Stomach (tissue), 4 donors: Measurements from ENCODE around the gene PLEKHM3.

Experiments used
- CTCF ChIP-seq, 7 experiments: fragments of 450-650 bp in 4 of 7; fragments of 200-600 bp in 3 of 7; sonication (generic) in 3 of 7; IDR thresholded peaks; one replicate each; pipeline ENCODE4 v1.5.1; 2016 to 2019; ENCODE audit warnings: antibody characterized with exemption in 7 of 7, control low read depth in 2 of 7, mild to moderate bottlenecking in 1 of 7
- EP300 ChIP-seq: sonication (generic); formaldehyde crosslinking; IDR thresholded peaks from one replicate; pipeline ENCODE4 v1.6.1; 2017; ENCODE audit warnings: antibody characterized with exemption
- POLR2A ChIP-seq, 4 donors: fragments of 450-650 bp; IDR thresholded peaks; one replicate each; pipeline ENCODE4 v1.6.1; 2016; ENCODE audit warnings: antibody characterized with exemption in 4 of 4, control low read depth in 2 of 4, mild to moderate bottlenecking in 1 of 4, moderate library complexity in 1 of 4
- POLR2AphosphoS5 ChIP-seq, 3 donors: sonication (generic); formaldehyde crosslinking; IDR thresholded peaks; one replicate each; pipeline ENCODE4 v1.6.1; 2016; ENCODE audit warnings: antibody characterized with exemption in 3 of 3

- TF ChIP-seq CTCF (IDR thresholded peaks at IDR 0.05), result no peak
- TF ChIP-seq EP300, result no peak
- TF ChIP-seq POLR2AphosphoS5 (IDR thresholded peaks at IDR 0.05), result no peak
- TF ChIP-seq POLR2A (IDR thresholded peaks at IDR 0.05), result no peak
Observed at GRCh38 chr2:207815254-207815653, 210.1 kb downstream of the PLEKHM3 start.
